HEK293 (cell line): ENCODE results near the gene CLPX.

Source experiments
- CTCF ChIA-PET: fragments of 350-600 bp; formaldehyde crosslinking; extraction: SDS; loops from one replicate; lab custom pipeline; 2021; ENCODE audit warnings: antibody characterized with exemption; lab: Yijun Ruan, JAX
- POLR2A ChIA-PET: fragments of 300-600 bp; formaldehyde crosslinking; extraction: SDS; loops from one replicate; lab custom pipeline; 2020; ENCODE audit warnings: antibody characterized with exemption, inconsistent platforms; lab: Yijun Ruan, JAX
- H3K27ac ChIP-seq: fragments of 200-500 bp; sonication (Bioruptor generic); 2 replicates; pipeline ENCODE4 v1.5.1; 2014; ENCODE audit warnings: low read depth, low read length, control low read depth, inconsistent platforms; ENCODE audit errors: extremely low read depth
- H3K36me3 ChIP-seq, 2 experiments: fragments of 200-500 bp in 1 of 2; sonication (Bioruptor generic) in 1 of 2; 1 replicate in 1 of 2; 2 replicates in 1 of 2; pipeline ENCODE4 v1.5.1; 2014 to 2017; ENCODE audit warnings: inconsistent platforms in 2 of 2, low read length in 2 of 2; ENCODE audit not compliant: control insufficient read depth in 2 of 2, insufficient read depth in 1 of 2
- H3K4me1 ChIP-seq: fragments of 200-500 bp; sonication (Bioruptor generic); 2 replicates; pipeline ENCODE4 v1.5.1; 2014; ENCODE audit warnings: mild to moderate bottlenecking, low read length, inconsistent platforms; ENCODE audit not compliant: control insufficient read depth, insufficient read depth
- H3K4me3 ChIP-seq: 2 replicates; pipeline ENCODE4 v1.5.1; 2011; ENCODE audit warnings: low read depth, mild to moderate bottlenecking, control low read depth, low read length, moderate library complexity
- H3K9me3 ChIP-seq: fragments of 200-500 bp; sonication (Bioruptor generic); 2 replicates; pipeline ENCODE4 v1.5.1; 2014; ENCODE audit warnings: low read depth, low read length, inconsistent platforms; ENCODE audit not compliant: control insufficient read depth, insufficient read depth
- CTCF ChIP-seq: fragments of 450-650 bp; formaldehyde crosslinking; IDR thresholded peaks from 2 replicates; pipeline ENCODE4 v1.5.1; 2016; ENCODE audit warnings: missing biosample characterization, missing genetic modification characterization
- GLIS1 ChIP-seq: fragments of 450-650 bp; formaldehyde crosslinking; IDR thresholded peaks from 2 replicates; pipeline ENCODE4 v1.5.1; 2016; ENCODE audit warnings: missing biosample characterization, missing genetic modification characterization
- HIC1 ChIP-seq: fragments of 450-650 bp; formaldehyde crosslinking; IDR thresholded peaks from 2 replicates; pipeline ENCODE4 v1.5.1; 2016; ENCODE audit warnings: missing biosample characterization, missing genetic modification characterization
- MZF1 ChIP-seq: fragments of 450-650 bp; formaldehyde crosslinking; IDR thresholded peaks from 2 replicates; pipeline ENCODE4 v1.5.1; 2017; ENCODE audit warnings: missing biosample characterization, missing genetic modification characterization, borderline replicate concordance
- PATZ1 ChIP-seq: fragments of 450-650 bp; formaldehyde crosslinking; IDR thresholded peaks from 2 replicates; pipeline ENCODE4 v1.5.1; 2016; ENCODE audit warnings: missing biosample characterization, missing genetic modification characterization
- SETDB1 ChIP-seq: IDR thresholded peaks from one replicate; pipeline ENCODE4 v1.6.1; 2017; ENCODE audit warnings: mild to moderate bottlenecking, low read length, moderate library complexity, mixed read lengths; ENCODE audit not compliant: insufficient read length
- SP3 ChIP-seq: fragments of 450-650 bp; formaldehyde crosslinking; IDR thresholded peaks from 2 replicates; pipeline ENCODE4 v1.5.1; 2016; ENCODE audit warnings: missing biosample characterization, missing genetic modification characterization
- SP7 ChIP-seq: fragments of 450-650 bp; formaldehyde crosslinking; IDR thresholded peaks from 2 replicates; pipeline ENCODE4 v1.5.1; 2016; ENCODE audit warnings: missing biosample characterization, missing genetic modification characterization
- YY2 ChIP-seq: fragments of 450-650 bp; formaldehyde crosslinking; IDR thresholded peaks from 2 replicates; pipeline ENCODE4 v1.5.1; 2016; ENCODE audit warnings: missing biosample characterization, missing genetic modification characterization
- ZBTB17 ChIP-seq: fragments of 450-650 bp; formaldehyde crosslinking; IDR thresholded peaks from 2 replicates; pipeline ENCODE4 v1.5.1; 2016; ENCODE audit warnings: missing biosample characterization, missing genetic modification characterization
- ZBTB21 ChIP-seq: fragments of 450-650 bp; formaldehyde crosslinking; IDR thresholded peaks from 2 replicates; pipeline ENCODE4 v1.5.1; 2017; ENCODE audit warnings: missing biosample characterization, missing genetic modification characterization
- ZFP41 ChIP-seq: fragments of 450-650 bp; formaldehyde crosslinking; IDR thresholded peaks from 2 replicates; pipeline ENCODE4 v1.5.1; 2016; ENCODE audit warnings: missing biosample characterization, missing genetic modification characterization, borderline replicate concordance
- ZNF184 ChIP-seq: fragments of 450-650 bp; IDR thresholded peaks from 2 replicates; pipeline ENCODE4 v1.5.1; 2018; ENCODE audit warnings: missing biosample characterization, mild to moderate bottlenecking, missing genetic modification characterization
- ZNF248 ChIP-seq: fragments of 450-650 bp; formaldehyde crosslinking; IDR thresholded peaks from 2 replicates; pipeline ENCODE4 v1.5.1; 2017; ENCODE audit warnings: missing biosample characterization, missing genetic modification characterization
- ZNF274 ChIP-seq, 2 experiments: fragments of 200-500 bp in 1 of 2; fragments of 450-650 bp in 1 of 2; sonication (Bioruptor generic) in 1 of 2; formaldehyde crosslinking in 1 of 2; IDR thresholded peaks; 2 replicates each; pipeline versions ENCODE4 v1.5.1 to v1.6.1; 2014 to 2016; ENCODE audit warnings: borderline replicate concordance in 1 of 2, inconsistent platforms in 1 of 2, low read length in 1 of 2, missing biosample characterization in 1 of 2, missing genetic modification characterization in 1 of 2
- ZNF335 ChIP-seq: fragments of 450-650 bp; formaldehyde crosslinking; conservative IDR thresholded peaks from 2 replicates; pipeline ENCODE4 v1.5.1; 2016; ENCODE audit warnings: missing biosample characterization, missing genetic modification characterization
- ZNF350 ChIP-seq: fragments of 450-650 bp; formaldehyde crosslinking; IDR thresholded peaks from 2 replicates; pipeline ENCODE4 v1.5.0; 2017; ENCODE audit warnings: missing biosample characterization, mild to moderate bottlenecking, missing genetic modification characterization
- ZNF366 ChIP-seq: fragments of 450-650 bp; formaldehyde crosslinking; conservative IDR thresholded peaks from 2 replicates; pipeline ENCODE4 v1.5.1; 2016; ENCODE audit warnings: missing biosample characterization, missing genetic modification characterization
- ZNF37A ChIP-seq: fragments of 450-650 bp; IDR thresholded peaks from 2 replicates; pipeline ENCODE4 v1.5.1; 2018; ENCODE audit warnings: missing biosample characterization, missing genetic modification characterization
- ZNF518A ChIP-seq: fragments of 450-650 bp; formaldehyde crosslinking; conservative IDR thresholded peaks from 2 replicates; pipeline ENCODE4 v1.5.1; 2016; ENCODE audit warnings: low read depth, missing biosample characterization, missing genetic modification characterization
- ZNF549 ChIP-seq: fragments of 450-650 bp; IDR thresholded peaks from 2 replicates; pipeline ENCODE4 v1.5.1; 2018; ENCODE audit warnings: missing biosample characterization, missing genetic modification characterization, mild to moderate bottlenecking, inconsistent platforms, moderate library complexity
- ZNF600 ChIP-seq: fragments of 450-650 bp; formaldehyde crosslinking; IDR thresholded peaks from 2 replicates; pipeline ENCODE4 v1.5.1; 2016; ENCODE audit warnings: missing biosample characterization, missing genetic modification characterization
- ZNF629 ChIP-seq: fragments of 450-650 bp; formaldehyde crosslinking; IDR thresholded peaks from 2 replicates; pipeline ENCODE4 v1.5.1; 2017; ENCODE audit warnings: missing biosample characterization, missing genetic modification characterization
- ZNF664 ChIP-seq: fragments of 450-650 bp; formaldehyde crosslinking; IDR thresholded peaks from 2 replicates; pipeline ENCODE4 v1.5.1; 2016; ENCODE audit warnings: missing biosample characterization, missing genetic modification characterization
- ZNF785 ChIP-seq: fragments of 450-650 bp; formaldehyde crosslinking; IDR thresholded peaks from 2 replicates; pipeline ENCODE4 v1.5.1; 2016; ENCODE audit warnings: missing biosample characterization, missing genetic modification characterization
- ZNF830 ChIP-seq: fragments of 450-650 bp; IDR thresholded peaks from 2 replicates; pipeline ENCODE4 v1.5.0; 2018; ENCODE audit warnings: missing biosample characterization, missing genetic modification characterization, low read depth, mild to moderate bottlenecking, moderate library complexity
- ZSCAN23 ChIP-seq: fragments of 450-650 bp; formaldehyde crosslinking; IDR thresholded peaks from 2 replicates; pipeline ENCODE4 v1.5.1; 2016; ENCODE audit warnings: missing biosample characterization, missing genetic modification characterization

Gene CLPX

GRCh38 chr15:65132878-65133547 is 52.1 kb downstream of the CLPX start (continued):
- TF ChIP-seq ZNF248 (tag by site-specific recombination) (no peak), ZNF629 (tag by site-specific recombination) (no peak), ZBTB17 (tag by site-specific recombination) (peak; percentile 56; the same call in 1 of the 2 replicates), MZF1 (tag by site-specific recombination) (no peak), ZNF184 (tag by site-specific recombination) (no peak), ZNF600 (tag by site-specific recombination) (0 out of 2 replicates have a peak, but pooled peaks have one; percentile 19), ZNF274 (IDR thresholded peaks at IDR 0.05; ENCODE audit: low read length) (no peak), ZNF274 (tag by site-specific recombination; IDR thresholded peaks at IDR 0.05; ENCODE audit: borderline replicate concordance) (no peak), ZBTB21 (no peak), ZNF785 (tag by site-specific recombination) (no peak), ZNF350 (tag by site-specific recombination) (no peak), ZNF518A (tag by site-specific recombination) (no peak), ZFP41 (tag by site-specific recombination) (no peak), ZNF37A (tag by site-specific recombination) (no peak), ZNF335 (no peak; the same call in 1 of the 2 replicates)

- Histone ChIP-seq H3K36me3 (peaks cover 27 to 44% of the 10 kb centered on the region in 2 experiments), H3K27ac (no peak overlapping the region), H3K4me1 (no peaks in the 10 kb centered on the region), H3K9me3 (no peaks in the 10 kb centered on the region), H3K4me3 (no peak overlapping the region)
- POLR2A ChIA-PET, result no interaction called here
- CTCF ChIA-PET, result interaction anchor here (0.6 kb wide), 1 partner anchor 652 kb away, joined by 3 read pairs; no protein-coding TSS in a partner anchor
- no peak for TF ChIP-seq CTCF (tag by site-specific recombination)
- no peak for TF ChIP-seq ZNF366 (tag by site-specific recombination)
- no peak for TF ChIP-seq SP7 (tag by site-specific recombination)
- TF ChIP-seq ZNF830, result no peak
- TF ChIP-seq SETDB1, result no peak
- TF ChIP-seq PATZ1 (tag by site-specific recombination), result no peak
- TF ChIP-seq SP3 (tag by site-specific recombination), result no peak
- no peak for TF ChIP-seq YY2 (tag by site-specific recombination)
- TF ChIP-seq HIC1 (tag by site-specific recombination), result no peak
- TF ChIP-seq ZNF549 (tag by site-specific recombination), result no peak
- TF ChIP-seq ZSCAN23 (tag by site-specific recombination), result no peak
- TF ChIP-seq GLIS1 (tag by site-specific recombination), result no peak
- no peak for TF ChIP-seq ZNF664 (tag by site-specific recombination)
Measured at GRCh38 chr15:65130941-65131340, 54.2 kb downstream of the CLPX start.
